ENCODE data around the gene TDRD5. TPM values are rescaled to one million over a fixed set of nuclear protein-coding genes. Genes with fewer than 3 reads are reported as not detected.
A peak's percentile ranks its signal among the peaks of the same experiment; 100 is the strongest.

Gene TDRD5
- total and polyA plus RNA-seq, 12 donors: 0.07 TPM; not detected in 11

GRCh38 chr1:179548666-179549367, 42.8 kb upstream of the TDRD5 start:
- Histone ChIP-seq H3K27me3 (no peaks in the 10 kb centered on the region), H3K9me3 (no peaks in the 10 kb centered on the region), H3K36me3 (no peaks in the 10 kb centered on the region), H3K4me1 (peaks cover 0 to 5% (median 0%) of the 10 kb centered on the region in 9 donors), H3K4me3 (no peak overlapping the region), H3K27ac (no peak overlapping the region)
- WGBS, 2 donors: 54 to 66% methylated on average over 3 of the region's 3 CpGs
- DNase-seq (no peak), ATAC-seq (no peak)
- intact Hi-C loops (cut with DNase I): no loop called here
- no peak for TF ChIP-seq CTCF (IDR thresholded peaks at IDR 0.05)

GRCh38 chr1:179549368-179549700, 42.3 kb upstream of the TDRD5 start:
- WGBS, 2 donors: 88 to 97% methylated on average over 2 of the region's 2 CpGs
- DNase-seq: no peak
- no peak for ATAC-seq
- H3K27ac ChIP-seq: no peak overlapping the region
- H3K4me3 ChIP-seq: no peak overlapping the region
- H3K9me3 ChIP-seq: no peaks in the 10 kb centered on the region
- intact Hi-C loops (cut with DNase I): no loop called here
- peaks cover 0 to 5% (median 0%) of the 10 kb centered on the region in 9 donors for H3K4me1 ChIP-seq
- H3K36me3 ChIP-seq: no peaks in the 10 kb centered on the region
- H3K27me3 ChIP-seq: no peaks in the 10 kb centered on the region
- TF ChIP-seq CTCF (IDR thresholded peaks at IDR 0.05): no peak

GRCh38 chr1:179550746-179551682, 40.6 kb upstream of the TDRD5 start:
- 44 to 48% methylated on average over 9 of the region's 9 CpGs for WGBS, 2 donors

More at GRCh38 chr1:179550746-179551682, 40.6 kb upstream of the TDRD5 start:
- ATAC-seq (peak in 4 of 8 donors; percentile 17 to 82 (median 34)), DNase-seq (no peak)
- Histone ChIP-seq H3K4me1 (peaks cover 0 to 4% (median 0%) of the 10 kb centered on the region in 9 donors), H3K27me3 (no peaks in the 10 kb centered on the region), H3K9me3 (no peaks in the 10 kb centered on the region), H3K36me3 (no peaks in the 10 kb centered on the region), H3K4me3 (no peak overlapping the region), H3K27ac (peak overlapping the region in 1 of 10 donors; percentile 47)
- no peak for TF ChIP-seq CTCF (IDR thresholded peaks at IDR 0.05)
- intact Hi-C loops (cut with DNase I): no loop called here

Data from heart right ventricle (tissue), 16 donors.